ENCODE data around the gene FLCN. TPM values are rescaled to one million over a fixed set of nuclear protein-coding genes. Genes with fewer than 3 reads are reported as not detected.

FLCN gene
- polyA plus RNA-seq, 1 donor from 2014 or later: 34.0 TPM

GRCh38 chr17:17181666-17182597, 55.0 kb downstream of the FLCN start:
- peaks cover 16% of the 10 kb centered on the region for H3K36me3 ChIP-seq (ENCODE audit: insufficient read depth, low read length)

More at GRCh38 chr17:17181666-17182597, 55.0 kb downstream of the FLCN start:
- Histone ChIP-seq H2AFZ (ENCODE audit: low read depth, low read length) (no peak overlapping the region), H3K27me3 (ENCODE audit: insufficient read depth, low read depth, low read length) (no peaks in the 10 kb centered on the region), H3K9me3 (ENCODE audit: low read length) (no peaks in the 10 kb centered on the region), H3K9ac (ENCODE audit: low read length) (no peak overlapping the region), H3K9me2 (ENCODE audit: insufficient read depth, low read length) (no peaks in the 10 kb centered on the region), H3F3A (ENCODE audit: insufficient read depth, low read length, poor library complexity, severe bottlenecking) (no peaks in the 10 kb centered on the region), H4K20me1 (ENCODE audit: insufficient read depth) (no peaks in the 10 kb centered on the region), H3K27ac (ENCODE audit: low read length) (no peak overlapping the region), H3K4me3 (ENCODE audit: low read length) (no peak overlapping the region), H3K4me2 (ENCODE audit: low read length) (no peak overlapping the region), H3K79me2 (replicated peaks; ENCODE audit: insufficient read depth, low read length) (no peaks in the 10 kb centered on the region)
- TF ChIP-seq TAF1 (IDR thresholded peaks at IDR 0.05; ENCODE audit: low read depth) (no peak), MXI1 (conservative IDR thresholded peaks at IDR 0.05; ENCODE audit: poor library complexity, severe bottlenecking) (no peak), RAD21 (conservative IDR thresholded peaks at IDR 0.05) (no peak), SMC3 (conservative IDR thresholded peaks at IDR 0.05; ENCODE audit: poor library complexity) (no peak), CTCF (IDR thresholded peaks at IDR 0.05; ENCODE audit: poor library complexity, severe bottlenecking) (no peak), POLR2AphosphoS5 (IDR thresholded peaks at IDR 0.05) (no peak), EP300 (conservative IDR thresholded peaks at IDR 0.05; ENCODE audit: poor library complexity, severe bottlenecking) (no peak), EZH2 (IDR thresholded peaks at IDR 0.05; ENCODE audit: borderline replicate concordance, insufficient read depth, low read length, poor library complexity, severe bottlenecking) (no peak), REST (IDR thresholded peaks at IDR 0.05; ENCODE audit: borderline replicate concordance) (no peak)

Measured in neural cell (in vitro differentiated cells).